ENCODE data around the gene GPX1.

DNA sequence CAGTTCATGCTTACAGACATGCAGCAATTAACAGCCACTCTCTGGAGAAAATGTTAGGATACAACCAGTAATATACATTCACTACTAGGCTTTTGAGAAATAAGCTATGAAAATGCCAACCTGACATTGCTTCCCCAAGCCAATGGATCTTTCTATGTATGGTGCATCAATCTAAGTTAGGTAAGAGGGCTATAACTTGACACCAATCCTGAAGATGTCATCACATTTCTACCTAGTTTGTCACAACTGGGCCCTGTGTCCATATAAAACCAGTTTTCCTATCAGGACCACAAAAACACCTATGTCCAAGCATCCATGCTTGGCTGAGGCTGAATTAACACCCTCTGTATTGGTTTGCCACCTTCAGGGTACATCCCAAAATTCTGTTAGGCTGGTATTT, 13.8 kb upstream of the GPX1 start:
- TF ChIP-seq, protein P1, sequence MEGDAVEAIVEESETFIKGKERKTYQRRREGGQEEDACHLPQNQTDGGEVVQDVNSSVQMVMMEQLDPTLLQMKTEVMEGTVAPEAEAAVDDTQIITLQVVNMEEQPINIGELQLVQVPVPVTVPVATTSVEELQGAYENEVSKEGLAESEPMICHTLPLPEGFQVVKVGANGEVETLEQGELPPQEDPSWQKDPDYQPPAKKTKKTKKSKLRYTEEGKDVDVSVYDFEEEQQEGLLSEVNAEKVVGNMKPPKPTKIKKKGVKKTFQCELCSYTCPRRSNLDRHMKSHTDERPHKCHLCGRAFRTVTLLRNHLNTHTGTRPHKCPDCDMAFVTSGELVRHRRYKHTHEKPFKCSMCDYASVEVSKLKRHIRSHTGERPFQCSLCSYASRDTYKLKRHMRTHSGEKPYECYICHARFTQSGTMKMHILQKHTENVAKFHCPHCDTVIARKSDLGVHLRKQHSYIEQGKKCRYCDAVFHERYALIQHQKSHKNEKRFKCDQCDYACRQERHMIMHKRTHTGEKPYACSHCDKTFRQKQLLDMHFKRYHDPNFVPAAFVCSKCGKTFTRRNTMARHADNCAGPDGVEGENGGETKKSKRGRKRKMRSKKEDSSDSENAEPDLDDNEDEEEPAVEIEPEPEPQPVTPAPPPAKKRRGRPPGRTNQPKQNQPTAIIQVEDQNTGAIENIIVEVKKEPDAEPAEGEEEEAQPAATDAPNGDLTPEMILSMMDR (IDR thresholded peaks at IDR 0.05; ENCODE audit: low read length) = no peak
- TF ChIP-seq EZH2 (optimal IDR thresholded peaks at IDR 0.05; ENCODE audit: low read depth, low read length) = no peak

Measured in MM.1S (cell line).